H1 (cell line): ENCODE measurements around the gene GNG4. TPM values are rescaled to one million over a fixed set of nuclear protein-coding genes. Genes with fewer than 3 reads are reported as not detected.
A peak's percentile ranks its signal among the peaks of the same experiment; 100 is the strongest.

ENCODE experiments used
- CTCF ChIA-PET: fragments of 300-600 bp; sonication (Branson Sonifier 250); formaldehyde crosslinking; loops from one replicate; lab custom pipeline; 2021; ENCODE audit not compliant: partially characterized antibody; lab: Charles Lee
- POLR2A ChIA-PET: fragments of 300-600 bp; sonication (Branson Sonifier 250); formaldehyde crosslinking; loops from one replicate; lab custom pipeline; 2021; ENCODE audit warnings: inconsistent platforms; ENCODE audit not compliant: partially characterized antibody; lab: Charles Lee
- DNase-seq, 2 experiments: peaks; one replicate each; pipeline versions ENCODE4 v3.0.0 to v3.0.0-alpha.2; 2010 to 2022; ENCODE audit warnings: low spot score in 2 of 2, low read depth in 1 of 2, mixed read lengths in 1 of 2
- FAIRE-seq: peaks from 2 replicates; lab custom pipeline; 2011; peaks lifted over from hg19 to GRCh38; lab: Jason Lieb, UNC
- H2AFZ ChIP-seq: 2 replicates; pipeline ENCODE4 v1.8.1; 2012; ENCODE audit warnings: low read length, inconsistent platforms
- H2AK5ac ChIP-seq: 2 replicates; pipeline ENCODE4 v1.6.1; 2013; ENCODE audit warnings: low read depth, low read length
- H2BK120ac ChIP-seq: replicated peaks from 2 replicates; pipeline ENCODE3; 2013; ENCODE audit warnings: low read depth, low read length, inconsistent platforms
- H2BK12ac ChIP-seq: 2 replicates; pipeline ENCODE4 v1.6.1; 2013; ENCODE audit warnings: low read depth, low read length
- H2BK15ac ChIP-seq: 2 replicates; pipeline ENCODE4 v1.6.1; 2013; ENCODE audit warnings: low read length
- H2BK20ac ChIP-seq: 2 replicates; pipeline ENCODE4 v1.6.1; 2013; ENCODE audit warnings: low read length
- H2BK5ac ChIP-seq: 2 replicates; pipeline ENCODE4 v1.6.1; 2013; ENCODE audit warnings: low read depth, low read length
- H3K14ac ChIP-seq: 2 replicates; pipeline ENCODE4 v1.6.1; 2013; ENCODE audit warnings: inconsistent platforms; ENCODE audit not compliant: insufficient read length
- H3K18ac ChIP-seq: 2 replicates; pipeline ENCODE4 v1.6.1; 2013; ENCODE audit warnings: low read length; ENCODE audit errors: extremely low read depth
- H3K23ac ChIP-seq: 2 replicates; pipeline ENCODE4 v1.6.1; 2013; ENCODE audit warnings: inconsistent platforms; ENCODE audit not compliant: insufficient read length
- H3K23me2 ChIP-seq: 2 replicates; pipeline ENCODE4 v1.6.1; 2013; ENCODE audit warnings: low read depth, low read length
- H3K27ac ChIP-seq: 2 replicates; pipeline ENCODE4 v1.6.1; 2011; ENCODE audit warnings: low read depth, low read length, inconsistent platforms
- H3K27me3 ChIP-seq, 4 experiments: replicated peaks in 1 of 4; 1 replicate in 1 of 4; 2 replicates in 3 of 4; pipeline versions ENCODE4 v1.6.1 to v1.8.1; 2011 to 2013; ENCODE audit warnings: low read length in 3 of 4, mild to moderate bottlenecking in 3 of 4, inconsistent platforms in 2 of 4, mixed read lengths in 2 of 4, moderate library complexity in 1 of 4; ENCODE audit not compliant: control insufficient read depth in 3 of 4, insufficient read depth in 3 of 4; ENCODE audit errors: extremely low read depth in 1 of 4
- H3K36me3 ChIP-seq, 4 experiments: 2 replicates each; pipeline versions ENCODE4 v1.6.1 to v1.8.1; 2011 to 2013; ENCODE audit warnings: mild to moderate bottlenecking in 4 of 4, low read length in 3 of 4, moderate library complexity in 2 of 4, control low read depth in 1 of 4, inconsistent platforms in 1 of 4; ENCODE audit not compliant: insufficient read depth in 4 of 4, control insufficient read depth in 2 of 4
- H3K4ac ChIP-seq: replicated peaks from 2 replicates; pipeline ENCODE3; 2013; ENCODE audit warnings: low read length, low read depth, mixed read lengths, inconsistent platforms; ENCODE audit not compliant: insufficient read length
- H3K4me1 ChIP-seq, 4 experiments: replicated peaks in 1 of 4; 1 replicate in 1 of 4; 2 replicates in 3 of 4; pipeline versions ENCODE4 v1.6.1 to v1.8.1; 2011 to 2013; ENCODE audit warnings: low read length in 3 of 4, inconsistent platforms in 2 of 4, mixed read lengths in 1 of 4; ENCODE audit not compliant: insufficient read depth in 4 of 4, control insufficient read depth in 3 of 4
- H3K4me2 ChIP-seq, 2 experiments: 2 replicates each; pipeline versions ENCODE4 v1.6.1 to v1.8.1; 2011 to 2013; ENCODE audit warnings: low read depth in 2 of 2, low read length in 2 of 2, control low read depth in 1 of 2, inconsistent platforms in 1 of 2, mild to moderate bottlenecking in 1 of 2; ENCODE audit not compliant: insufficient read depth in 1 of 2
- H3K4me3 ChIP-seq, 4 experiments: fragments of 200-600, 300-600 bp in 1 of 4; sonication (generic), shearing (Covaris generic), sonication (Bioruptor Twin) in 1 of 4; 2 replicates each; pipeline versions ENCODE4 v1.5.1 to v1.8.1; 2011 to 2016; ENCODE audit warnings: low read length in 4 of 4, low read depth in 3 of 4, control low read depth in 2 of 4, inconsistent platforms in 2 of 4, mild to moderate bottlenecking in 2 of 4, mixed read lengths in 1 of 4, moderate library complexity in 1 of 4; ENCODE audit not compliant: insufficient read depth in 2 of 4; ENCODE audit errors: extremely low read depth in 1 of 4
- H3K56ac ChIP-seq: replicated peaks from 2 replicates; pipeline ENCODE3; 2013; ENCODE audit warnings: low read depth, mild to moderate bottlenecking, mixed read lengths, low read length, inconsistent platforms; ENCODE audit not compliant: insufficient read length
- H3K79me1 ChIP-seq: 2 replicates; pipeline ENCODE4 v1.6.1; 2013; ENCODE audit warnings: low read depth, low read length, control low read depth
- H3K79me2 ChIP-seq, 2 experiments: 2 replicates each; pipeline versions ENCODE4 v1.6.1 to v1.8.1; 2012 to 2013; ENCODE audit warnings: low read length in 2 of 2, mild to moderate bottlenecking in 2 of 2, inconsistent platforms in 1 of 2; ENCODE audit not compliant: insufficient read depth in 2 of 2, control insufficient read depth in 1 of 2
- H3K9ac ChIP-seq, 4 experiments: replicated peaks in 1 of 4; 1 replicate in 1 of 4; 2 replicates in 3 of 4; pipeline versions ENCODE4 v1.6.1 to v1.8.1; 2011 to 2013; ENCODE audit warnings: low read depth in 3 of 4, low read length in 3 of 4, control low read depth in 2 of 4, mild to moderate bottlenecking in 2 of 4, moderate library complexity in 2 of 4, inconsistent platforms in 1 of 4; ENCODE audit errors: extremely low read depth in 1 of 4
- H3K9me3 ChIP-seq, 2 experiments: 2 replicates each; pipeline versions ENCODE4 v1.6.1 to v1.8.1; 2012 to 2013; ENCODE audit warnings: mild to moderate bottlenecking in 2 of 2, moderate library complexity in 2 of 2, control low read depth in 1 of 2, inconsistent platforms in 1 of 2, low read depth in 1 of 2, low read length in 1 of 2, mixed read lengths in 1 of 2; ENCODE audit not compliant: insufficient read depth in 2 of 2
- H4K20me1 ChIP-seq, 2 experiments: replicated peaks in 1 of 2; 2 replicates each; pipeline versions ENCODE3 to v1.8.1; 2011 to 2013; ENCODE audit warnings: inconsistent platforms in 2 of 2, low read length in 2 of 2, mild to moderate bottlenecking in 1 of 2; ENCODE audit not compliant: insufficient read depth in 2 of 2, control insufficient read depth in 1 of 2
- H4K5ac ChIP-seq: 2 replicates; pipeline ENCODE4 v1.6.1; 2013; ENCODE audit warnings: low read length, low read depth, mixed read lengths, inconsistent platforms; ENCODE audit not compliant: insufficient read length
- H4K8ac ChIP-seq: 2 replicates; pipeline ENCODE4 v1.8.0; 2013; ENCODE audit warnings: mild to moderate bottlenecking, moderate library complexity, low read length, inconsistent platforms; ENCODE audit not compliant: insufficient read depth; ENCODE audit errors: extremely low read depth
- H4K91ac ChIP-seq: replicated peaks from 2 replicates; pipeline ENCODE3; 2013; ENCODE audit warnings: low read length, mixed read lengths, inconsistent platforms; ENCODE audit not compliant: insufficient read length
- FOSL1 ChIP-seq: IDR thresholded peaks from 2 replicates; pipeline ENCODE4 v1.6.1; 2011; ENCODE audit warnings: mild to moderate bottlenecking, low read depth, low read length, moderate library complexity; ENCODE audit not compliant: insufficient read depth
- MAFK ChIP-seq: IDR thresholded peaks from 2 replicates; pipeline ENCODE4 v1.6.1; 2012; ENCODE audit warnings: low read depth, mild to moderate bottlenecking, improper control_type of control experiment, low read length
- POU5F1 ChIP-seq: IDR thresholded peaks from 2 replicates; pipeline ENCODE4 v1.6.1; 2011; ENCODE audit warnings: low read depth, mild to moderate bottlenecking, low read length, moderate library complexity
- SIN3A ChIP-seq, 2 experiments: IDR thresholded peaks in 1 of 2; conservative IDR thresholded peaks in 1 of 2; 2 replicates each; pipeline ENCODE4 v1.6.1; 2011 to 2012; ENCODE audit warnings: low read length in 2 of 2, improper control_type of control experiment in 1 of 2, low read depth in 1 of 2, mild to moderate bottlenecking in 1 of 2
- TBP ChIP-seq: IDR thresholded peaks from 2 replicates; pipeline ENCODE4 v1.6.1; 2011; ENCODE audit warnings: low read depth, low read length, improper control_type of control experiment
- WGBS, 2 experiments: shearing (Covaris generic) in 1 of 2; methylation state at CpG; one replicate each; pipeline versions ENCODE4 v1.1.6 to v1.1.7; 2013 to 2015; ENCODE audit warnings: low lambda C conversion rate in 2 of 2, mixed read lengths in 2 of 2, inconsistent platforms in 1 of 2, low coverage in 1 of 2, missing lambda C conversion rate in 1 of 2; ENCODE audit not compliant: insufficient replicate concordance in 2 of 2, insufficient coverage in 1 of 2, insufficient read length in 1 of 2; ENCODE audit errors: extremely low coverage in 1 of 2, missing lambda C conversion rate in 1 of 2; 5-methylcytosine and 5-hydroxymethylcytosine counted together
- long read RNA-seq, 2 experiments: library from RNA in 1 of 2; library from capped mRNA in 1 of 2; stranded (forward); transcript quantifications; one replicate each; pipeline ENCODE4 v2.0.0, GENCODE V29; 2021; ENCODE audit warnings: inconsistent platforms in 1 of 2
- polyA minus RNA-seq, 3 experiments: library from RNA; depleted of rRNA, polyadenylated mRNA; stranded (reverse); fragments of >200 nt; gene quantifications; 1 replicate in 2 of 3; 2 replicates in 1 of 3; pipeline ENCODE4 v1.2.3, GENCODE V29; 2011
- polyA plus RNA-seq, 7 experiments: library from polyadenylated mRNA; depleted of rRNA in 3 of 7; stranded (reverse) in 5 of 7; unstranded in 2 of 7; fragments of >200 nt in 5 of 7; fragments of 200-250 nt in 2 of 7; gene quantifications; 1 replicate in 5 of 7; 2 replicates in 1 of 7; 4 replicates in 1 of 7; pipeline versions ENCODE4 v1.2.1 to v1.2.3, GENCODE V29; 2011 to 2013; ENCODE audit warnings: missing spikeins in 2 of 7, mixed read lengths in 2 of 7
- total RNA-seq: library from RNA; stranded (reverse); fragmentation: NEBNext Ultra II Directional; extraction: Animal tissue kit (Norgen Biotek cat#: 25700); gene quantifications from 2 replicates; pipeline ENCODE4 v1.2.1, GENCODE V29; 2021
- TF ChIP-seq, protein P1 (sequence below): IDR thresholded peaks from 2 replicates; pipeline ENCODE4 v1.6.1; 2012; ENCODE audit warnings: inconsistent platforms

The GNG4 gene
- total RNA-seq (96.5 and 96.8 TPM in 2 replicates), polyA plus RNA-seq (2011; rRNA removed) (95.5 and 121 TPM in 2 replicates), polyA minus RNA-seq (2011; rRNA and poly(A)+ RNA removed) (81.3 and 104 TPM in 2 replicates)
- polyA plus RNA-seq (2011; cell fraction: cytosol; rRNA removed) = 90.5 TPM
- polyA plus RNA-seq (2011; cell fraction: nucleus; rRNA removed) = 63.4 TPM
- polyA plus RNA-seq (2012, experiment 1 of 2) = 68.1 to 92.9 TPM (median 76.7 TPM) in 4 replicates
- 94.3 TPM for polyA plus RNA-seq (2012, experiment 2 of 2)
- polyA plus RNA-seq (2013, experiment 1 of 2) = 57.1 TPM
- 59.0 TPM for polyA plus RNA-seq (2013, experiment 2 of 2)
- polyA minus RNA-seq (2011; cell fraction: cytosol; rRNA and poly(A)+ RNA removed) = 48.2 TPM
- polyA minus RNA-seq (2011; cell fraction: nucleus; rRNA and poly(A)+ RNA removed) = 19.7 TPM
- long read RNA-seq, experiment 1, full-length matches to known transcripts = 54 of 101 reads
- long read RNA-seq, experiment 1, partial matches to known transcripts = 0 of 101 reads
- long read RNA-seq, experiment 1, other reads (novel, unspliced or antisense) = 47 of 101 reads
- long read RNA-seq, experiment 2, partial matches to known transcripts = 3 of 5 reads
- long read RNA-seq, experiment 2, other reads (novel, unspliced or antisense) = 2 of 5 reads

GRCh38 chr1:235649368-235650163 is at the start of gene GNG4:
TSS of gene GNG4 (minus strand) at chr1:235649784. CDS start at chr1:235583838, 65,946 bp downstream.
- H3K27ac ChIP-seq = peak within 1 kb of the TSS; percentile 85; the same call in 1 of the 2 replicates
- no peaks in the 10 kb centered on the region for H3K9me3 ChIP-seq
- H3K56ac ChIP-seq = peak within 1 kb of the TSS; percentile 81
- peak within 1 kb of the TSS; percentile 96; the same call in 1 of the 2 replicates for H2BK12ac ChIP-seq
- H2BK120ac ChIP-seq = no peak within 1 kb of the TSS
- peak within 1 kb of the TSS; percentile 62 for H4K91ac ChIP-seq
- peaks cover 19% of the 10 kb centered on the region for H3K23me2 ChIP-seq
- H3K27me3 ChIP-seq = no peaks in the 10 kb centered on the region
- peak within 1 kb of the TSS; percentile 72; the same call in 1 of the 2 replicates for H2BK15ac ChIP-seq
- H2BK20ac ChIP-seq = no peak within 1 kb of the TSS
- H3K9ac ChIP-seq = peak within 1 kb of the TSS; percentile 65 to 88 (median 77)
- POLR2A ChIA-PET = interaction anchor here (0.9 to 2.6 kb wide), 8 partner anchors 8 to 145 kb away, joined by 3 to 7 read pairs (median 3); partner anchors contain the start of gene B3GALNT2
- H3K79me2 ChIP-seq = peaks cover 0 to 37% of the 10 kb centered on the region in 2 experiments; a peak in 2 of 4 replicates
- WGBS, 2 experiments = 2% methylated on average over 17 of the region's 111 CpGs; no CpG with 5 or more reads in 1 of the 2 experiments
- H3K18ac ChIP-seq = peak within 1 kb of the TSS; percentile 85
- no peaks in the 10 kb centered on the region for H3K79me1 ChIP-seq
- H3K4ac ChIP-seq = no peak within 1 kb of the TSS
- CTCF ChIA-PET = interaction anchor here (1.7 kb wide), 1 partner anchor 81 kb away, joined by 4 read pairs; no protein-coding TSS in a partner anchor
- H4K8ac ChIP-seq = peak within 1 kb of the TSS; percentile 88
- H3K4me1 ChIP-seq = peaks cover 5 to 25% (median 9%) of the 10 kb centered on the region in 4 experiments
- 0 out of 2 replicates have a peak within 1 kb of the TSS, but pooled peaks have one; percentile 60 for H2AFZ ChIP-seq
- FAIRE-seq = no peak
- DNase-seq = peak in 1 of 2 experiments; percentile 85
- 0 out of 2 replicates have a peak within 1 kb of the TSS, but pooled peaks have one; percentile 46 for H2AK5ac ChIP-seq
- H4K5ac ChIP-seq = peak within 1 kb of the TSS; percentile 82
- peak within 1 kb of the TSS; percentile 82 to 91 for H3K4me2 ChIP-seq
- peaks cover 2 to 3% of the 10 kb centered on the region in 2 experiments for H4K20me1 ChIP-seq
- H2BK5ac ChIP-seq = peak within 1 kb of the TSS; percentile 86
- H3K4me3 ChIP-seq = peak within 1 kb of the TSS; percentile 45 to 87 (median 74)
- no peak within 1 kb of the TSS for H3K23ac ChIP-seq
- no peak within 1 kb of the TSS for H3K14ac ChIP-seq
- no peaks in the 10 kb centered on the region for H3K36me3 ChIP-seq
- TF ChIP-seq POU5F1 (no peak), SIN3A (conservative IDR thresholded peaks at IDR 0.05 in 1 of 2, IDR thresholded peaks at IDR 0.05 in 1 of 2; ENCODE audit: low read depth in 1 of 2, low read length in 2 of 2) (no peak), TBP (no peak), FOSL1 (no peak), MAFK (no peak)
- TF ChIP-seq, protein P1, sequence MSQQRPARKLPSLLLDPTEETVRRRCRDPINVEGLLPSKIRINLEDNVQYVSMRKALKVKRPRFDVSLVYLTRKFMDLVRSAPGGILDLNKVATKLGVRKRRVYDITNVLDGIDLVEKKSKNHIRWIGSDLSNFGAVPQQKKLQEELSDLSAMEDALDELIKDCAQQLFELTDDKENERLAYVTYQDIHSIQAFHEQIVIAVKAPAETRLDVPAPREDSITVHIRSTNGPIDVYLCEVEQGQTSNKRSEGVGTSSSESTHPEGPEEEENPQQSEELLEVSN = peak; percentile 1; the same call in 1 of the 2 replicates
